Lower leg skin (tissue), 3 donors: ENCODE measurements around the gene DOHH.

Experiments used
- CTCF ChIP-seq, 3 donors: fragments of 450-650 bp; IDR thresholded peaks; one replicate each; pipeline ENCODE4 v1.5.1; 2016; ENCODE audit warnings: antibody characterized with exemption in 3 of 3, mild to moderate bottlenecking in 3 of 3, moderate library complexity in 2 of 3
- POLR2A ChIP-seq, 2 donors: fragments of 450-650 bp; IDR thresholded peaks; one replicate each; pipeline ENCODE4 v1.6.1; 2016 to 2017; ENCODE audit warnings: antibody characterized with exemption in 2 of 2, mild to moderate bottlenecking in 1 of 2, moderate library complexity in 1 of 2

GRCh38 chr19:3528080-3528479 lies 27.6 kb upstream of the DOHH start:
- TF ChIP-seq CTCF (IDR thresholded peaks at IDR 0.05) (no peak), POLR2A (IDR thresholded peaks at IDR 0.05) (no peak)
